Sigmoid colon (tissue), 4 donors: ENCODE data around the gene AP4S1.

Source experiments
- EP300 ChIP-seq, 4 donors: sonication (generic); formaldehyde crosslinking; IDR thresholded peaks; one replicate each; pipeline ENCODE4 v1.6.1; 2017; ENCODE audit warnings: antibody characterized with exemption in 4 of 4
- POLR2A ChIP-seq, 2 donors: fragments of 450-650 bp; IDR thresholded peaks; one replicate each; pipeline ENCODE4 v1.6.1; 2016; ENCODE audit warnings: antibody characterized with exemption in 2 of 2, mild to moderate bottlenecking in 2 of 2, moderate library complexity in 2 of 2
- POLR2AphosphoS5 ChIP-seq, 4 donors: sonication (generic); formaldehyde crosslinking; IDR thresholded peaks; one replicate each; pipeline ENCODE4 v1.6.1; 2017; ENCODE audit warnings: antibody characterized with exemption in 4 of 4
- TF ChIP-seq, protein P1 (sequence below), 4 experiments: fragments of 450-650 bp in 3 of 4; fragments of 200-600 bp in 1 of 4; IDR thresholded peaks; one replicate each; pipeline ENCODE4 v1.5.1; 2016 to 2019; ENCODE audit warnings: antibody characterized with exemption in 4 of 4, mild to moderate bottlenecking in 3 of 4, moderate library complexity in 2 of 4

DNA sequence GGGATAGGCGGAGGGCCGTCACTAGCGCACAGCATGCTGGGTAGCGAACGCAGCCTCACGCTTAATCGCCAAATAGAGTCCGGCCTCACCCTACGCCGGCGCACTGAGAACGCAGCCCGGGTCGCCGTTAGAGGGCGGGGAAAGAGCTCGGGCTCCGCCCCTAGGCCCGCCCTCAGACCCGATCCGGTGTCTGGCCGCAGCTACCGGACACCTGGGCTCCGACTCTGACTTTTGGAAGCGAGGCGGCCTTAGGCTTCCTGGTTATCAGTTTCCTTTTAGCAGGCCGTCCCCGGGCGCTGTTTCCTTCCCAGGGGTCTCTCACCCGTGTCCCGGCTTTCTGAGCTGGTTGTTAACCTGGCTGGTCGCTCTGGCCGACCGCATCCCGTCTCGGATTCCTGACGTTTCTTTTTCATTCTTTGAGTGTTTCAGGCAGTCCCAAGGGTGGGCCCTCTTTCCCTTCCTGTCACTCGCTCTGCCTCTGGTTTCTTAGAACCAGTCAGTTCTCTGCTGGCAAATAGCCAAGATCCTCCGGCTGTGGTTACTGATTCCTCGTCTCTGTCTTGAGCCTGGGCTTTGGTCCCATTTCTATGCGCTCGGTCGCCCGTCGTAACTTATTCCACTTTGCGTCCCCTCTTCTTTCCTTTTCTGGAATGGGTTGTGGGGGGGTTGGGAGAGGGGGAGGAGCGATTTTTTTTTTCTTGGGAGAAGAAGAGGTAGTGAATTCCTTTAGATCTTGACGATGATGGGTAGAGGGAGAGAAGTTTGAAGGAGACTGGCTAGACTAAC is 1.2 kb downstream of the AP4S1 start:
- TF ChIP-seq, protein P1, sequence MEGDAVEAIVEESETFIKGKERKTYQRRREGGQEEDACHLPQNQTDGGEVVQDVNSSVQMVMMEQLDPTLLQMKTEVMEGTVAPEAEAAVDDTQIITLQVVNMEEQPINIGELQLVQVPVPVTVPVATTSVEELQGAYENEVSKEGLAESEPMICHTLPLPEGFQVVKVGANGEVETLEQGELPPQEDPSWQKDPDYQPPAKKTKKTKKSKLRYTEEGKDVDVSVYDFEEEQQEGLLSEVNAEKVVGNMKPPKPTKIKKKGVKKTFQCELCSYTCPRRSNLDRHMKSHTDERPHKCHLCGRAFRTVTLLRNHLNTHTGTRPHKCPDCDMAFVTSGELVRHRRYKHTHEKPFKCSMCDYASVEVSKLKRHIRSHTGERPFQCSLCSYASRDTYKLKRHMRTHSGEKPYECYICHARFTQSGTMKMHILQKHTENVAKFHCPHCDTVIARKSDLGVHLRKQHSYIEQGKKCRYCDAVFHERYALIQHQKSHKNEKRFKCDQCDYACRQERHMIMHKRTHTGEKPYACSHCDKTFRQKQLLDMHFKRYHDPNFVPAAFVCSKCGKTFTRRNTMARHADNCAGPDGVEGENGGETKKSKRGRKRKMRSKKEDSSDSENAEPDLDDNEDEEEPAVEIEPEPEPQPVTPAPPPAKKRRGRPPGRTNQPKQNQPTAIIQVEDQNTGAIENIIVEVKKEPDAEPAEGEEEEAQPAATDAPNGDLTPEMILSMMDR (IDR thresholded peaks at IDR 0.05): no peak
- TF ChIP-seq POLR2A (IDR thresholded peaks at IDR 0.05) (peak; percentile 59 to 69), POLR2AphosphoS5 (IDR thresholded peaks at IDR 0.05) (peak; percentile 58 to 92 (median 81)), EP300 (IDR thresholded peaks at IDR 0.05) (peak in 1 of 4 donors; percentile 17)
